HL-60/S4 (cell line): ENCODE data around the gene C1orf116.

Experiments used
- in situ Hi-C: fragments of 300-500 bp; cut with MboI; formaldehyde crosslinking; loops from 2 replicates; pipeline ENCODE4 v1.14.3; 2022; ENCODE audit warnings: low sequenced_read_pairs

C1orf116 gene

GRCh38 chr1:207021139-207021861, 11.3 kb downstream of the C1orf116 start:
- in situ Hi-C loops: no loop called here

GRCh38 chr1:207020709-207021107, 11.8 kb downstream of the C1orf116 start:
- in situ Hi-C loops: no loop called here

- in situ Hi-C loops: no loop called here
These were observed 12.4 kb downstream of the C1orf116 start for GRCh38 chr1:207020065-207020708.

- in situ Hi-C loops: no loop called here
These were observed 12.9 kb downstream of the C1orf116 start for GRCh38 chr1:207019661-207020060.

GRCh38 chr1:207019161-207019560, 13.4 kb downstream of the C1orf116 start:
- in situ Hi-C loops: no loop called here

- in situ Hi-C loops: no loop called here
These were observed 13.8 kb downstream of the C1orf116 start for GRCh38 chr1:207018707-207019106.

GRCh38 chr1:207017615-207018559, 14.7 kb downstream of the C1orf116 start:
- in situ Hi-C loops: no loop called here

- in situ Hi-C loops: no loop called here
These were observed 16.8 kb downstream of the C1orf116 start for GRCh38 chr1:207015791-207016190.

GRCh38 chr1:207014728-207015127, 17.8 kb downstream of the C1orf116 start:
- in situ Hi-C loops: no loop called here

- in situ Hi-C loops: no loop called here
These were observed 19.1 kb downstream of the C1orf116 start for GRCh38 chr1:207013321-207014085.

- in situ Hi-C loops: no loop called here
These were observed 21.8 kb downstream of the C1orf116 start for GRCh38 chr1:207010726-207011125.

GRCh38 chr1:207009945-207010344, 22.6 kb downstream of the C1orf116 start:
- in situ Hi-C loops: no loop called here

- in situ Hi-C loops: no loop called here
These were observed 23.2 kb downstream of the C1orf116 start for GRCh38 chr1:207009182-207009850.

GRCh38 chr1:207007352-207008033, 25.1 kb downstream of the C1orf116 start:
- in situ Hi-C loops: no loop called here

- in situ Hi-C loops: no loop called here
These were observed 25.6 kb downstream of the C1orf116 start for GRCh38 chr1:207006914-207007313.

GRCh38 chr1:207006083-207006482, 26.5 kb downstream of the C1orf116 start:
- in situ Hi-C loops: no loop called here

GRCh38 chr1:207004931-207005830, 27.4 kb downstream of the C1orf116 start:
- in situ Hi-C loops: no loop called here

GRCh38 chr1:207003210-207003609, 29.3 kb downstream of the C1orf116 start:
- in situ Hi-C loops: no loop called here

GRCh38 chr1:207002724-207003146, 29.8 kb downstream of the C1orf116 start:
- in situ Hi-C loops: no loop called here
